ENCODE measurements around the gene REP15. TPM values are rescaled to one million over a fixed set of nuclear protein-coding genes. Genes with fewer than 3 reads are reported as not detected.

The REP15 gene
- total RNA-seq, 1 experiment from 2014 or later: 1.9 TPM

DNA sequence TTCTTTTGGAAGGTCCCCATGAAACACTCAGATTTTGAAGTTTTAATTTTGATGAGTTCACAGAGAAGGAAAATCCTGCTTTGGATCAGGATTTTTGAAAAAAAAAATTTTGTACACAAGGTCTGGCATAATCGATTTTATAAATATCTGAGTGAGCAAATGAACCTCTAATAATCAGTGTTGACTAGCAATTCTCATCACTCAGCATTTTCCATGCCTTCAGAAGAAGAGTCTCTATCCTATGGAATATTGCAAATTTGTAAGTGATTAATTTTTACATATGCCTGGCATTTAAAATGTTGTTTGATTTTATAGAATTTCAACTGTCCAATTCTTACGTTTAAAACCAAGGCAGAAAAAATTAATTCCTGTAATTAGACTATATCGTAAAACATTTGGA lies 30.5 kb upstream of the REP15 start:
- no peak for DNase-seq (ENCODE audit: low read depth, low spot score)
- ChIA-PET CTCF (interaction anchor here (0.6 kb wide), 1 partner anchor 239 kb away, joined by 3 read pairs; no protein-coding TSS in a partner anchor), POLR2A (no interaction called here)
- Histone ChIP-seq H3K27me3 (ENCODE audit: control insufficient read depth, insufficient read depth, low read length) (no peaks in the 10 kb centered on the region), H3K4me3 (ENCODE audit: low read depth in 2 of 2, low read length in 2 of 2) (no peak overlapping the region), H3K36me3 (ENCODE audit: control insufficient read depth, insufficient read depth, low read length) (peaks cover 5% of the 10 kb centered on the region; the same call in 1 of the 2 replicates), H3K4me1 (ENCODE audit: control insufficient read depth, insufficient read depth, low read length) (no peaks in the 10 kb centered on the region), H3K9me3 (ENCODE audit: control insufficient read depth, insufficient read depth, low read depth, low read length) (no peaks in the 10 kb centered on the region), H3K27ac (ENCODE audit: low read length) (no peak overlapping the region)
- intact Hi-C loops (cut with micrococcal nuclease; ENCODE audit: unreplicated experiment) (no loop called here), in situ Hi-C loops (cut with HindIII; ENCODE audit: low pct_unique_long_range_greater_than_20kb, low sequenced_read_pairs) (no loop called here)
- no TSS peak for BruUV-seq (replicated peaks)
- TF ChIP-seq SIN3A (IDR thresholded peaks at IDR 0.05; ENCODE audit: borderline replicate concordance, insufficient read depth, low read depth, low read length): no peak
- TF ChIP-seq, protein P1, sequence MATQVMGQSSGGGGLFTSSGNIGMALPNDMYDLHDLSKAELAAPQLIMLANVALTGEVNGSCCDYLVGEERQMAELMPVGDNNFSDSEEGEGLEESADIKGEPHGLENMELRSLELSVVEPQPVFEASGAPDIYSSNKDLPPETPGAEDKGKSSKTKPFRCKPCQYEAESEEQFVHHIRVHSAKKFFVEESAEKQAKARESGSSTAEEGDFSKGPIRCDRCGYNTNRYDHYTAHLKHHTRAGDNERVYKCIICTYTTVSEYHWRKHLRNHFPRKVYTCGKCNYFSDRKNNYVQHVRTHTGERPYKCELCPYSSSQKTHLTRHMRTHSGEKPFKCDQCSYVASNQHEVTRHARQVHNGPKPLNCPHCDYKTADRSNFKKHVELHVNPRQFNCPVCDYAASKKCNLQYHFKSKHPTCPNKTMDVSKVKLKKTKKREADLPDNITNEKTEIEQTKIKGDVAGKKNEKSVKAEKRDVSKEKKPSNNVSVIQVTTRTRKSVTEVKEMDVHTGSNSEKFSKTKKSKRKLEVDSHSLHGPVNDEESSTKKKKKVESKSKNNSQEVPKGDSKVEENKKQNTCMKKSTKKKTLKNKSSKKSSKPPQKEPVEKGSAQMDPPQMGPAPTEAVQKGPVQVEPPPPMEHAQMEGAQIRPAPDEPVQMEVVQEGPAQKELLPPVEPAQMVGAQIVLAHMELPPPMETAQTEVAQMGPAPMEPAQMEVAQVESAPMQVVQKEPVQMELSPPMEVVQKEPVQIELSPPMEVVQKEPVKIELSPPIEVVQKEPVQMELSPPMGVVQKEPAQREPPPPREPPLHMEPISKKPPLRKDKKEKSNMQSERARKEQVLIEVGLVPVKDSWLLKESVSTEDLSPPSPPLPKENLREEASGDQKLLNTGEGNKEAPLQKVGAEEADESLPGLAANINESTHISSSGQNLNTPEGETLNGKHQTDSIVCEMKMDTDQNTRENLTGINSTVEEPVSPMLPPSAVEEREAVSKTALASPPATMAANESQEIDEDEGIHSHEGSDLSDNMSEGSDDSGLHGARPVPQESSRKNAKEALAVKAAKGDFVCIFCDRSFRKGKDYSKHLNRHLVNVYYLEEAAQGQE (IDR thresholded peaks at IDR 0.05; ENCODE audit: insufficient read depth in 1 of 2, low read depth in 2 of 2, low read length in 1 of 2): no peak
- TF ChIP-seq TCF7L2 (IDR thresholded peaks at IDR 0.05; ENCODE audit: low read depth, low read length): no peak
- ATAC-seq: no peak

DNA sequence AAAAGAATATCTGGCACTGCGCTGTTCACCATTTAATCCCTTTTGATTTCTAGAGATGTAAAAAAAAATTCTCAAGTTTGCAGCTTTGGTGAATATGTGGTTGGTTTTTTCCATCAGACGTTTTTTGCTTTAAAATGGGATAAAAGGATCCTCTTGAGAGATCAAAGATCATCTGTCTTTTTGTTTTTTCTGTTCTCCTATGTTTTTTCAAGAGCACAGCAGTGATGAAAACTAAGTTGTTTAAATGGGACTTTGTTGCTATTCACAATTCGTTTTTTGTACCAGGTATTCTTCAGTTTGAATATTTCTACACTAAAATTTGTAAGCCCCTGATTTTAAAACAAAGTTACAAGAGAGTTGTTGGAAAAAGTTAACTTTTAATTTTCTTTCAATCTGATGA lies 29.7 kb upstream of the REP15 start:
- DNase-seq (ENCODE audit: low read depth, low spot score) (no peak), ATAC-seq (no peak)
- ChIA-PET POLR2A (no interaction called here), CTCF (interaction anchor here (0.6 kb wide), 1 partner anchor 240 kb away, joined by 3 read pairs; no protein-coding TSS in a partner anchor)
- TF ChIP-seq POLR2AphosphoS5 (IDR thresholded peaks at IDR 0.05; ENCODE audit: low read depth, low read length) (no peak), TCF7L2 (IDR thresholded peaks at IDR 0.05; ENCODE audit: low read depth, low read length) (no peak), SIN3A (IDR thresholded peaks at IDR 0.05; ENCODE audit: borderline replicate concordance, insufficient read depth, low read depth, low read length) (no peak)
- TF ChIP-seq, protein P1 (IDR thresholded peaks at IDR 0.05; ENCODE audit: insufficient read depth in 1 of 2, low read depth in 2 of 2, low read length in 1 of 2): no peak
- TF ChIP-seq, protein P2, sequence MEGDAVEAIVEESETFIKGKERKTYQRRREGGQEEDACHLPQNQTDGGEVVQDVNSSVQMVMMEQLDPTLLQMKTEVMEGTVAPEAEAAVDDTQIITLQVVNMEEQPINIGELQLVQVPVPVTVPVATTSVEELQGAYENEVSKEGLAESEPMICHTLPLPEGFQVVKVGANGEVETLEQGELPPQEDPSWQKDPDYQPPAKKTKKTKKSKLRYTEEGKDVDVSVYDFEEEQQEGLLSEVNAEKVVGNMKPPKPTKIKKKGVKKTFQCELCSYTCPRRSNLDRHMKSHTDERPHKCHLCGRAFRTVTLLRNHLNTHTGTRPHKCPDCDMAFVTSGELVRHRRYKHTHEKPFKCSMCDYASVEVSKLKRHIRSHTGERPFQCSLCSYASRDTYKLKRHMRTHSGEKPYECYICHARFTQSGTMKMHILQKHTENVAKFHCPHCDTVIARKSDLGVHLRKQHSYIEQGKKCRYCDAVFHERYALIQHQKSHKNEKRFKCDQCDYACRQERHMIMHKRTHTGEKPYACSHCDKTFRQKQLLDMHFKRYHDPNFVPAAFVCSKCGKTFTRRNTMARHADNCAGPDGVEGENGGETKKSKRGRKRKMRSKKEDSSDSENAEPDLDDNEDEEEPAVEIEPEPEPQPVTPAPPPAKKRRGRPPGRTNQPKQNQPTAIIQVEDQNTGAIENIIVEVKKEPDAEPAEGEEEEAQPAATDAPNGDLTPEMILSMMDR (IDR thresholded peaks at IDR 0.05): no peak
- H3K9me3 ChIP-seq (ENCODE audit: control insufficient read depth, insufficient read depth, low read depth, low read length): no peaks in the 10 kb centered on the region
- H3K36me3 ChIP-seq (ENCODE audit: control insufficient read depth, insufficient read depth, low read length): peaks cover 5% of the 10 kb centered on the region; the same call in 1 of the 2 replicates
- intact Hi-C loops (cut with micrococcal nuclease; ENCODE audit: unreplicated experiment): no loop called here
- H3K27ac ChIP-seq (ENCODE audit: low read length): no peak overlapping the region
- BruUV-seq (replicated peaks): no TSS peak
- H3K4me1 ChIP-seq (ENCODE audit: control insufficient read depth, insufficient read depth, low read length): no peaks in the 10 kb centered on the region
- H3K4me3 ChIP-seq (ENCODE audit: low read depth in 2 of 2, low read length in 2 of 2): no peak overlapping the region
- in situ Hi-C loops (cut with HindIII; ENCODE audit: low pct_unique_long_range_greater_than_20kb, low sequenced_read_pairs): no loop called here
- H3K27me3 ChIP-seq (ENCODE audit: control insufficient read depth, insufficient read depth, low read length): no peaks in the 10 kb centered on the region

Data from Panc1 (cell line).